NCI-H69 (cell line): ENCODE measurements around the gene SMAD4.
"Not testable (repeated sequence)": the region's sequence is repeated elsewhere in the genome, so short reads cannot be mapped to it uniquely, and the experiment has no call there.

Experiments
- DNase-seq: peaks from one replicate; lab custom pipeline; 2025; lab: John Stamatoyannopoulos, UW

SMAD4 gene

DNA sequence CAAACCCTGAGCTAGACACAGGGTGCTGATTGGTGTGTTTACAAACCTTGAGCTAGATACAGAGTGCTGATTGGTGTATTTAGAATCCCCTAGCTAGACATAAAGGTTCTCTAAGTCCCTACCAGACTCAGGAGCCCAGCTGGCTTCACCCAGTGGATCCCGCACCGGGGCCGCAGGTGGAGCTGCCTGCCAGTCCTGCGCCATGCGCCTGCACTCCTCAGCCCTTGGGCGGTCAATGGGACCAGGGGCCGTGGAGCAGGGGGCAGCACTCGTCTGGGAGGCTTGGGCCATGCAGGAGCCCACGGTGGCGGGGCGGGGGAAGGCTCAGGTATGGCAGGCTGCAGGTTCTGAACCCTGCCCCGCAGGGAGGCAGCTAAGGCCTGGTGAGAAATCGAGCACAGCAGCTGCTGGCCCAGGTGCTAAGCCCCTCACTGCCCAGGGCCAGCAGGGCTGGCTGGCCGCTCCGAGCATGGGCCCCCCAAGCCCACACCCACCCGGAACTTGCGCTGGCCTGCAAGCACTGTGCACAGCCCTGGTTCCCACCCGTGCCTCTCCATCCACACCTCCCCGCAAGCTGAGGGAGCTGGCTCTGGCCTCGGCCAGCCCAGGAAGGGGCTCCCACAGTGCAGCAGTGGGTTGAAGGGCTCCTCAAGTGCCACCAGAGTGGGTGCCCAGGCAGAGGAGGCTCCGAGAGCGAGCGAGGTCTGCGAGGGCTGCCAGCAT, 81.8 kb downstream of the SMAD4 start:
- not testable (repeated sequence) for DNase-seq

GRCh38 chr18:51116996-51117395, 87.0 kb downstream of the SMAD4 start:
- not testable (repeated sequence) for DNase-seq

- not testable (repeated sequence) for DNase-seq
These were observed 89.5 kb downstream of the SMAD4 start for GRCh38 chr18:51119561-51119960.

DNA sequence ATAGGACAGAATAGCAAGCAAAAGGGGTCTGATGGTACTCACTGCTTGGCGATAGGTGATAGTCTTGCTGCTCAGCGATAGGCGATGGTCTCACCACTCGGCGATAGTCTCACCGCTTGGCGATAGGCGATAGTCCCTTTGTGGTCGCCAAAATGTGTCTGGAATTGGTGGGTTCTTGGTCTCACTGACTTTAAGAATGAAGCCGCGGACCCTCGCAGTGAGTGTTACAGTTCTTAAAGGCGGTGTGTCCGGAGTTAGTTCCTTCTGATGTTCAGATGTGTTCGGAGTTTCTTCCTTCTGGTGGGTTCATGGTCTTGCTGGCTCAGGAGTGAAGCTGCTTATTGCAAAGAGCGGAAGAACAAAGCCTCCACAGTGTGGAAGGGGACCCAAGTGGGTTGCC, 90.0 kb downstream of the SMAD4 start:
- DNase-seq, result not testable (repeated sequence)

GRCh38 chr18:51120809-51121596, 91.0 kb downstream of the SMAD4 start:
- no peak for DNase-seq

- no peak for DNase-seq
These were observed 91.5 kb downstream of the SMAD4 start for GRCh38 chr18:51121597-51121857.

DNA sequence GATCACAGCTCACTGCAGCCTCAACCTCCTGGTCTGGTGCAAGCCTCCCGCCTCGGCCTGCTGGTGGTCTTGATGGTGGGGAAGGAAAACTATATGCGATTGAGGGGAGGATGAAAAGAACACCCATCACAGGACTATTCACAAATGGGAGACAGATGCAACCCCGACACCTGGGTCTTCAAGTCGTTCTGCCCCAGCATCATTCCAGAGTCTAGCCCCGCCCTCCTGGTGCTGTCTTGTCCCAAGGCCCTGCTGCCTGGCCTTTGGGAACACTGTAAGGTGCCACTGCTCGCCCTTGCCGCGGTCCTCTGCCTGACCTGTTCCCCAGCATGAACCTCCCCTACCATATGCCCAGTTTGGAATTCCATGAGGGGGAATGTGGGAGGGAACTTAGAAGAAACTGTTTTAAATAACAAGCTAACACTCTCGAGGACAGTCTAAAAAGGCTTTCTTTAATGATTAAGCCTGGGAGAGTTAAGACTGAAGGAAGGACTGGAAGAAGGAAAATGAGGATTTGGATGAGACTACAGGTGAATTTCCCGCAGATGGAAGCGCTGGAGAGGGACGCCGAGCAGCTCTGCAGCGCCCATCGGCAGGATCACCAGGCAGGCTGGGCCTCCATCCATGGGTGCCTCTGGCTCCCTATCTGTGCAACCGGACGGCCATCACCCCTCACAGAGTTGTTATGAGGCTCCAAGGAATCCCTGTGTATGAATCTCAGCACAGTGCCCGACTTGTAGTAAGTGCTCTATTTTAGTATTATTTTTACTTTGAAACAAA, 92.4 kb downstream of the SMAD4 start:
- no peak for DNase-seq

- DNase-seq, result no peak
These were observed 93.0 kb downstream of the SMAD4 start for GRCh38 chr18:51123046-51123395.

DNA sequence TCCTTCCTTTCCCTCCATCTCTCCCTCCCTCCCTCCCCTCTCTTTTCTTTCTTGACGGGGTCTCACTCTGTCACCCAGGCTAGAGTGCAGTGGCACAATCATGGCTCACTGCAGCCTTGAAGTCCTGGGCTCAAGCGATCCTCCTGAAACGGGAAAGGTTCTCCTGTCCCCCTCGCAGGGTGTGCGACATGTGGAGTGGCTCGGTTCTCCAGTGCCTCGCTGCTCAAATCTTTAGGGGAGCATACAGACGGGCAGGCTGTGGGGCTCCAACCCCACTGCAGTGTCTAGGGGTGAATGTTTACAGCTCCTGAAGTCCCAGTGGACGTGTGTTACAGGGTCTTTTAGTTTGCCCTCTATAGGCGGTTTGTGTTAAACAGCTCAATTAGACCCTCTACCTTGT, 93.5 kb downstream of the SMAD4 start:
- no peak for DNase-seq

GRCh38 chr18:51123936-51124486, 94.0 kb downstream of the SMAD4 start:
- peak; percentile 15 for DNase-seq

DNA sequence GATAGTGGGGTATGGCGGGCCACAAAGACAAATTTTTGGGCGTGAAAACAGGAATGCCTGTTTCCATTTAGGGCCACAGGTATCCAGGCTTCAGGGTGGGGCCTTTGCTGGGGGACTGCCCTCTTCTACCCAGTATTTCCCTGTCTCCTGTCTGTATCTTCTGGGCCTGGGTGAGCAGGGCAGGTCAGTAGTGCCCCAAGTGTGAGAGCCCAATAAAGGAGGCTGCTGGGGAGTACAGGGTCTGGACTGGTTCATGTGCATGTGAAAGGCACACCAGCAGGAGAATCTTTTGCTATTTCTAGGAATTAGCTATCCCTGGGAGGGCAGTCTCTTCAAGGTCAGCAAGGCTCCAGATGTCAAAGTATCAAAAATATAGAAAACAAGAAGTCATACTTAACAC, 96.0 kb downstream of the SMAD4 start:
- no peak for DNase-seq

DNA sequence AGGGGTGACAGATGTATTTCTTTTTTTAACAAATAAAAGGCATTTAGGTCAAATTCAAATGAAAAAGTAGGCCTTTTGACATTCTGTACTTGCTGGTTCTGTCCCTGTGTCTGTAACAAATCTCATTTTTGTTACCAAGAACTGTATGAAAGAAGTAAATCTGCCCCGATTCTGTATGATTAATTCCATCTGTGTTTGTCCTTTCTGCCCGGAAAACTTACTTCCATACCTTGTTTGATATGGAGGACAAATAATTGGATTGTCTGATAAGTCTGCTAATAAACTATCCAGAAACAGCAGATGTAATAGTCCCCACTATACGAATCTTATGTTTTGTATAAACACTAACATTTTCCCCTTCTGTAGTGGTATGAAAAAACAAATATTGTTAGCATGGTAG, 97.7 kb downstream of the SMAD4 start:
- DNase-seq, result no peak

- no peak for DNase-seq
These were observed 98.5 kb downstream of the SMAD4 start for GRCh38 chr18:51128533-51128932.

GRCh38 chr18:51132256-51132935, 102.4 kb downstream of the SMAD4 start:
- peak; percentile 25 for DNase-seq

- DNase-seq, result no peak
These were observed 103.7 kb downstream of the SMAD4 start for GRCh38 chr18:51133580-51134160.
